BE2C (cell line): Measurements from ENCODE around the gene AKR1B15.
"Not testable (repeated sequence)": the region's sequence is repeated elsewhere in the genome, so short reads cannot be mapped to it uniquely, and the experiment has no call there.

ENCODE experiments used
- DNase-seq: peaks from one replicate; pipeline ENCODE4 v3.0.0-alpha.2; 2020
- H3K27me3 ChIP-seq: fragments of 250-450 bp; sonication (Bioruptor Pico); 2 replicates; pipeline ENCODE4 v1.5.1; 2020; ENCODE audit warnings: mild to moderate bottlenecking
- H3K36me3 ChIP-seq: fragments of 250-450 bp; sonication (Bioruptor Pico); 2 replicates; pipeline ENCODE4 v1.5.1; 2020; ENCODE audit warnings: mild to moderate bottlenecking
- H3K4me1 ChIP-seq: fragments of 250-450 bp; sonication (Bioruptor Pico); 2 replicates; pipeline ENCODE4 v1.5.1; 2020
- H3K4me3 ChIP-seq: 2 replicates; pipeline ENCODE4 v1.5.1; 2011; ENCODE audit warnings: low read depth, low read length
- H3K9me3 ChIP-seq: fragments of 250-450 bp; sonication (Bioruptor Pico); 2 replicates; pipeline ENCODE4 v1.5.1; 2020
- TF ChIP-seq, protein P1 (sequence below): IDR thresholded peaks from 2 replicates; pipeline ENCODE4 v1.5.1; 2012; ENCODE audit warnings: mild to moderate bottlenecking, low read depth, low read length

The AKR1B15 gene

DNA sequence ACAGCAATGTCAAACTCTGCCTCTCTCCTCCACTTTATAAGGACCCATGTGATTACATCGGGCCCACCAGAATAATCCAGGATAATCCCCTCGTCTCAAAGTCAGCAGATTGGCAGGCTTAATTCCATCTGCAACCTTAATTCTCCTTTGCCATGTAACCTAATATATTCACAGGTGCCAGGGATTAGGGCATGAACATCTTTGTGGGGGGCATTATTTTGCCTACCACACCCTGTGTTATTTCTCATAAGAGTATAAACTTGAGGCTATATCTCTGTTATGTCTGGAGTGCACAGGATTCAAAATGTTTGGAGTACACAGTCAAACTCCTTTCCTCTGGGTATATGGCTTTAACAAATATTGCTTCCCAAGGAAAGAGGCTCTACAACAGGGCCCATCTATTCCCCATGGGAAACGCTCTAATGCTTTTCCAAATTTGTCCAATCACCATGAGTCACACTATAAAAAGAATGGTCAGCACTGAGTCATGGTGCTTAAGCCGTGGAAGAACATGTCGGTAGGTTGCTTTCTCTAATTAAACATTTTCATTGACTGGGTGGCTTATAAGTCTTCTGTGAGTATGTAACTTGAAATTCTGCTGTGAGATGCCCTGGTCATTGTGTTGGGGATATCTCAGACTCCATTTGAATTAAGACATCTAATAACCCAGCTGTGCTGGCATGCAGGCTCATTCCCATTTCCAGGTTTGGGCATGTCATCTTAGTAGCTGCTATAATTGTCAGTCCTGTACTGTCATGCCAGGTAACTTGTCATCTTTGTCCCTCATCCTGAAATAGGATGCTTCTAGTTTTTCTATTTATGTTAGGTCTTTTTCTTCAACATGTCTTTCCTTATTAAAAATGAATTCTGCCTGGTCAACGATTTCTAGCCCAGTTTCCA lies 33.1 kb upstream of the AKR1B15 start:
- Histone ChIP-seq H3K27me3 (peaks cover 33% of the 10 kb centered on the region), H3K36me3 (no peaks in the 10 kb centered on the region), H3K4me1 (no peaks in the 10 kb centered on the region), H3K4me3 (no peak overlapping the region), H3K9me3 (no peaks in the 10 kb centered on the region)
- TF ChIP-seq, protein P1, sequence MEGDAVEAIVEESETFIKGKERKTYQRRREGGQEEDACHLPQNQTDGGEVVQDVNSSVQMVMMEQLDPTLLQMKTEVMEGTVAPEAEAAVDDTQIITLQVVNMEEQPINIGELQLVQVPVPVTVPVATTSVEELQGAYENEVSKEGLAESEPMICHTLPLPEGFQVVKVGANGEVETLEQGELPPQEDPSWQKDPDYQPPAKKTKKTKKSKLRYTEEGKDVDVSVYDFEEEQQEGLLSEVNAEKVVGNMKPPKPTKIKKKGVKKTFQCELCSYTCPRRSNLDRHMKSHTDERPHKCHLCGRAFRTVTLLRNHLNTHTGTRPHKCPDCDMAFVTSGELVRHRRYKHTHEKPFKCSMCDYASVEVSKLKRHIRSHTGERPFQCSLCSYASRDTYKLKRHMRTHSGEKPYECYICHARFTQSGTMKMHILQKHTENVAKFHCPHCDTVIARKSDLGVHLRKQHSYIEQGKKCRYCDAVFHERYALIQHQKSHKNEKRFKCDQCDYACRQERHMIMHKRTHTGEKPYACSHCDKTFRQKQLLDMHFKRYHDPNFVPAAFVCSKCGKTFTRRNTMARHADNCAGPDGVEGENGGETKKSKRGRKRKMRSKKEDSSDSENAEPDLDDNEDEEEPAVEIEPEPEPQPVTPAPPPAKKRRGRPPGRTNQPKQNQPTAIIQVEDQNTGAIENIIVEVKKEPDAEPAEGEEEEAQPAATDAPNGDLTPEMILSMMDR: no peak
- DNase-seq: no peak

DNA sequence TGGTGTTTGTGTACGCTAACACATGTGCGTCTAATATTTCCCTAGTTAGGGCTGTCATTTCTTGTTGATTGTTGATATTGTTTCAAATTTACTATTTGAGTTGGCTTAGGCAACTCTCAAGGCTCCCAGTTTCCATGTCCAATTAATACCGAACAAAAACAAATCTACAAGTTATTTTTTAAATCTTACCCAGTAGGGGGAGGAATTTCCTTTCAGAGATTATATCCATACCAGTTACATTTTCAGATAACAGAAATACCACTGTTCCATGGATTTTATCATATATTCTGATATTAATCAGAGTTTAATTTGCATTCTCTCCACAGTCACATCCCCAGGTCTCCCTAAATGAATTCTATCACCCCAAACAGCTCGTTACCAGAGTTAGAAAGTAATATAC lies 28.8 kb upstream of the AKR1B15 start:
- no peaks in the 10 kb centered on the region for H3K4me1 ChIP-seq
- TF ChIP-seq, protein P1: no peak
- DNase-seq: no peak
- no peaks in the 10 kb centered on the region for H3K36me3 ChIP-seq
- no peak overlapping the region for H3K4me3 ChIP-seq
- H3K27me3 ChIP-seq: peaks cover 51% of the 10 kb centered on the region
- H3K9me3 ChIP-seq: no peaks in the 10 kb centered on the region

DNA sequence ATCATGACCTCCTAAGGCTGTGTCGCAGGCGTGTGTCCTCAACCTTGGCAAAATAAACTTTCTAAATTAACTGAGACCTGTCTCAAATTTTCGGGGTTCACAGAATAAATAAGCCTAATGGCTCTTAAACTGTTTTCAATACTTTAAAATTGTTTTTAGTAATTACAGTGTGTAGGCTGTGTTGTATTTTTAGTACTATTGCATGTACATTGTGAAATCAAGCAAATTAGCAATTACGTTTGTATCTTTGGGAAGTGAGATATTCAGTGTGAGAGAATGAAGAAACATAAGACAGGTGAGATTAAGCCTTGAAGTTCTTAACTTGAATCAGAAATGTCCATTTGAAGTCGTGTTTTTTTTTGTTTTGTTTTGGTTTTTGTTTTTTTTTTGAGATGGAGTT lies 26.3 kb upstream of the AKR1B15 start:
- Histone ChIP-seq H3K9me3 (no peaks in the 10 kb centered on the region), H3K27me3 (peaks cover 31% of the 10 kb centered on the region), H3K4me3 (no peak overlapping the region), H3K4me1 (no peaks in the 10 kb centered on the region), H3K36me3 (no peaks in the 10 kb centered on the region)
- DNase-seq: no peak
- TF ChIP-seq, protein P1: no peak

DNA sequence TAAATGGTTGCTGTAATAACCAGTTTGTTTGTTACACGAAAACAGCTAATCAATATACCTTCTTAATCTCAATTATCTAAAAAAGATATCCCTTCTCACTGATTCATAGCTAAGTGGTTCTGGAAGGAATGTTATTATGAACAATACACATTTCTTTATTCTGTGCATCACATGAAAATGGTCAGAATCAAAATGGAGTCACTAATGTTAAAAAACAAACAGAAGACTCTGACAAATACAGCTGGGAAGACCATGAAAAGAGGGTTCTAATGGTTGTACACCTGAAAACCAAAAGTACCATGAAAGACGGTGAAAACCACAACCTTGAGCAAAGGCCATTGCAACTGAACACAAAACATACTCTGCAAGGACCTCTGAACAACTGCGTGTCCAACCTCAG lies 23.5 kb upstream of the AKR1B15 start:
- not testable (repeated sequence) for H3K4me1 ChIP-seq, H3K9me3 ChIP-seq, H3K4me3 ChIP-seq

DNA sequence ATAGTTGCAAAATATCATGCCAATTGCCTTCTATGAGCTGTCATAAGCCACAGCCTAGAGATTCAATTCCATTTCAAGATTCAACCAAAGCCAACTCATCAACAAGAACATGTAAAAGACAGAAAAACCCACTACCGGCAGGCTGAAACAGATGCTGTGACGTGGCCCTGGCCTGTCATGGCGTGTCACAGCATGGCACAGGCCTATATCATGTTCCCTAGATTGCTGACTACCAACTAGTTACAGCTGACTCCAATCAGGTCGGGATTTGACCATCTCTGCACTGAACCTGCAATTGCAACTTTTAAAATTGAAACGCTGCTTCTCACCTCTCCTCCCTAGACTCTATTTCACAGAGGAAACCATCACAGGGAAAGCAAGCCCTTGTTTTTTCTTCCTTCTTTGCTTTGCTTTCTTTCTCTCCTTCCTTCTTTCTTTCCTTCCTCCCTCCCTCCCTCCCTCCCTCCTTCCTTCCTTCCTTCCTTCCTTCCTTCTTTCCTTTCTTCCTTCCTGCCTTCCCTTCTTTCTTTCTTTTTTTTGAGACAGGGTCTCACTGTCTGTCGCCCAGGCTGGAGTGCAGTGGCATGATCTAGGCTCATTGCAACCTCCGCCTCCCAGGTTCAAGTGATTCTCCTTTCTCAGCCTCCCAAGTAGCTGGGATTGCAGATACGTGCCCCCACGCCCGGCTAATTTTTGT lies 22.2 kb upstream of the AKR1B15 start:
- H3K9me3 ChIP-seq, H3K4me3 ChIP-seq, DNase-seq, H3K36me3 ChIP-seq, H3K4me1 ChIP-seq: not testable (repeated sequence)
- H3K27me3 ChIP-seq: peaks cover 43% of the 10 kb centered on the region

More for the DNA sequence above, 23.5 kb upstream of the AKR1B15 start:
- not testable (repeated sequence) for H3K36me3 ChIP-seq, DNase-seq
- H3K27me3 ChIP-seq: peaks cover 43% of the 10 kb centered on the region

DNA sequence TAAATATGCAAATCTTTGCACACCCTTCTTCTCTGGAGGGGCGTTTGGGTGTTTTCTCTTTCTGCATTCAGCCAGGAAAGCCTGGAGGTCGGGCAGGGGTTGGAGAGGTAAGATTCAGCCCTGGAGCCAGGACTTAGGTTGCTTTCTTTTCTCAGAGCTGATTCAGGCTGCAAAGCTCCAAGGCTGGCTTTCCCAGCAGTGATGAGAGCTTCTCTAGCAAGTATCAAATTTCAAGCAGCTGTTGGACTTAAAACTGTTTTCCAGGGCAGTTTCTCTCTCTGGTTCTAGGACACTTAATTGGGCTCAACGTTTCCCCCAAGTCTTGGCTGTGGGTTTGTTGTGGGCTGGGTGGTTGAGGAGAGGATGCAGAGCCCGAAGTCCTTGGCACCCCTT lies 20.9 kb upstream of the AKR1B15 start:
- TF ChIP-seq, protein P1: no peak
- no peak overlapping the region for H3K4me3 ChIP-seq
- DNase-seq: no peak
- H3K36me3 ChIP-seq: no peaks in the 10 kb centered on the region
- no peaks in the 10 kb centered on the region for H3K9me3 ChIP-seq
- H3K4me1 ChIP-seq: no peaks in the 10 kb centered on the region
- peaks cover 36% of the 10 kb centered on the region for H3K27me3 ChIP-seq

DNA sequence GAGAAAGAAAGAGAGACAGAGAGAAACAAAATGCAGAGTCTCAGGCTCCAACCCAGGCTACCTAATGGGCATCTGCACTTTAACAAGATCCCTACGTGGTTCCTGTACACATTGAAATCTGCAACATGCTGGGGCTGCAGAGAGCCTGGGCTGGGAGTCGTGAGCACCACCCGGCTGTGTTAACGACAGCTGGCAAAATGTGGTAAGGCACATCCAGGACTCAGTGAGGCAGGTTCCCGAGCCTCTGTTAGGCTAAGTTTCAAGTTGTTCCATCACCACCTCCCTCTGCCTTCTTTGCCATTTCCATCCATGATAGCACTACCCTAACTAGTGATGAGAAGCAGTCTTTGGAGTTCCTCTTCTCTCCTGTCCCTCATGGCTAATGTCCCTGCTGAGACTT lies 20.2 kb upstream of the AKR1B15 start:
- H3K36me3 ChIP-seq: no peaks in the 10 kb centered on the region
- no peak overlapping the region for H3K4me3 ChIP-seq
- DNase-seq: no peak
- no peaks in the 10 kb centered on the region for H3K4me1 ChIP-seq
- H3K9me3 ChIP-seq: no peaks in the 10 kb centered on the region
- H3K27me3 ChIP-seq: peaks cover 29% of the 10 kb centered on the region
- TF ChIP-seq, protein P1: no peak
